MM.1S (cell line): ENCODE measurements around the gene DNAJC8.

Experiments used
- EZH2 ChIP-seq: fragments of 300-600 bp; sonication (generic); optimal IDR thresholded peaks from 2 replicates; pipeline ENCODE3; 2017; ENCODE audit warnings: low read depth, mild to moderate bottlenecking, antibody characterized with exemption, low read length, mixed read lengths
- EZH2phosphoT487 ChIP-seq: fragments of 300-600 bp; sonication (generic); IDR thresholded peaks from 2 replicates; pipeline ENCODE4 v1.6.1; 2018; ENCODE audit warnings: antibody characterized with exemption, low read length
- TF ChIP-seq, protein P1 (sequence below): fragments of 300-600 bp; sonication (generic); IDR thresholded peaks from 2 replicates; pipeline ENCODE4 v1.5.1; 2016; ENCODE audit warnings: antibody characterized with exemption, low read length, mixed read lengths

- TF ChIP-seq, protein P1, sequence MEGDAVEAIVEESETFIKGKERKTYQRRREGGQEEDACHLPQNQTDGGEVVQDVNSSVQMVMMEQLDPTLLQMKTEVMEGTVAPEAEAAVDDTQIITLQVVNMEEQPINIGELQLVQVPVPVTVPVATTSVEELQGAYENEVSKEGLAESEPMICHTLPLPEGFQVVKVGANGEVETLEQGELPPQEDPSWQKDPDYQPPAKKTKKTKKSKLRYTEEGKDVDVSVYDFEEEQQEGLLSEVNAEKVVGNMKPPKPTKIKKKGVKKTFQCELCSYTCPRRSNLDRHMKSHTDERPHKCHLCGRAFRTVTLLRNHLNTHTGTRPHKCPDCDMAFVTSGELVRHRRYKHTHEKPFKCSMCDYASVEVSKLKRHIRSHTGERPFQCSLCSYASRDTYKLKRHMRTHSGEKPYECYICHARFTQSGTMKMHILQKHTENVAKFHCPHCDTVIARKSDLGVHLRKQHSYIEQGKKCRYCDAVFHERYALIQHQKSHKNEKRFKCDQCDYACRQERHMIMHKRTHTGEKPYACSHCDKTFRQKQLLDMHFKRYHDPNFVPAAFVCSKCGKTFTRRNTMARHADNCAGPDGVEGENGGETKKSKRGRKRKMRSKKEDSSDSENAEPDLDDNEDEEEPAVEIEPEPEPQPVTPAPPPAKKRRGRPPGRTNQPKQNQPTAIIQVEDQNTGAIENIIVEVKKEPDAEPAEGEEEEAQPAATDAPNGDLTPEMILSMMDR: no peak
- TF ChIP-seq EZH2phosphoT487 (no peak), EZH2 (no peak)
Observed at GRCh38 chr1:28272215-28272852, 39.5 kb upstream of the DNAJC8 start.
